Ovary (tissue), 9 donors: ENCODE results near the gene MUC5AC. TPM values are rescaled to one million over a fixed set of nuclear protein-coding genes. Genes with fewer than 3 reads are reported as not detected.
A peak's percentile ranks its signal among the peaks of the same experiment; 100 is the strongest.

ENCODE experiments used
- DNase-seq, 5 donors: peaks; one replicate each; pipeline ENCODE4 v3.0.0-alpha.2; 2019 to 2020
- H3K27ac ChIP-seq, 2 donors: fragments of 200-600 bp; one replicate each; pipeline versions ENCODE4 v1.5.1 to v1.8.0; 2019 to 2022
- H3K27me3 ChIP-seq: fragments of 200-600 bp; one replicate; pipeline ENCODE4 v1.8.0; 2022
- H3K36me3 ChIP-seq: fragments of 200-600 bp; sonication (generic); one replicate; pipeline ENCODE4 v1.5.1; 2019
- H3K4me1 ChIP-seq: one replicate; pipeline ENCODE4 v1.8.1; 2013; ENCODE audit warnings: mild to moderate bottlenecking, moderate library complexity; ENCODE audit not compliant: insufficient read depth
- H3K4me3 ChIP-seq: fragments of 200-600 bp; sonication (generic); one replicate; pipeline ENCODE4 v1.5.1; 2017
- H3K9me3 ChIP-seq, 2 donors: fragments of 200-600 bp in 1 of 2; sonication (generic) in 1 of 2; one replicate each; pipeline versions ENCODE4 v1.5.1 to v1.8.1; 2013 to 2019; ENCODE audit warnings: mild to moderate bottlenecking in 1 of 2, moderate library complexity in 1 of 2
- EP300 ChIP-seq: sonication (generic); formaldehyde crosslinking; IDR thresholded peaks from one replicate; pipeline ENCODE4 v1.6.1; 2017; ENCODE audit warnings: antibody characterized with exemption
- POLR2A ChIP-seq: fragments of 450-650 bp; IDR thresholded peaks from one replicate; pipeline ENCODE4 v1.6.1; 2017; ENCODE audit warnings: antibody characterized with exemption, mild to moderate bottlenecking, moderate library complexity
- WGBS, 3 donors: extraction: QIAGEN DNeasy Blood & Tissue Kit in 1 of 3; methylation state at CpG; one replicate each; pipeline versions ENCODE4 v1.1.5 to v1.1.7; 2013 to 2017; 5-methylcytosine and 5-hydroxymethylcytosine counted together
- intact Hi-C, 4 donors: fragments of 100-400 bp; cut with DNase I; formaldehyde crosslinking; loops; one replicate each; pipeline versions ENCODE4 v1.11.0 to v1.15.1; 2022 to 2023
- polyA plus RNA-seq, 2 donors: library from polyadenylated mRNA; stranded (reverse); fragments of 200-250 nt in 1 of 2; fragments of 350-450 nt in 1 of 2; fragmentation: Illumina TruSeq in 1 of 2; extraction: RNeasy Lipid Tissue Mini Kit (QIAGEN cat#74804) in 1 of 2; gene quantifications; one replicate each; pipeline ENCODE4 v1.2.3, GENCODE V29; 2013 to 2014
- total RNA-seq, 7 donors: library from RNA; depleted of rRNA in 2 of 7; stranded (reverse); fragments of >200 nt in 2 of 7; fragmentation: NEBNext Ultra II Directional in 3 of 7; extraction: Animal tissue kit (Norgen Biotek cat#: 25700) in 3 of 7; gene quantifications; one replicate each; pipeline versions ENCODE4 v1.1.0 to v1.2.4, GENCODE V29; 2016 to 2023
- TF ChIP-seq, protein P1 (sequence below), 3 donors: fragments of 450-650 bp in 2 of 3; fragments of 200-600 bp in 1 of 3; IDR thresholded peaks; one replicate each; pipeline versions ENCODE4 v1.5.1 to v1.8.0; 2016 to 2022; ENCODE audit warnings: antibody characterized with exemption in 3 of 3, mild to moderate bottlenecking in 1 of 3
- donor health status: DM: no; HTN: no; CAD: no; lungs with moderate emphysema.
- donor health status: DM: no; HTN: no; CAD: no.
- donor health status: Bipolar disorder and iron deficiency.
- donor health status: DM: yes; HTN: yes; CAD: no.
- donor health status: DM: no; HTN: no; CAD: no.
- donor health status: DM: yes; HTN: yes; CAD: no.

The MUC5AC gene
- total and polyA plus RNA-seq, 9 donors, result 0.03 TPM; not detected in 8

DNA sequence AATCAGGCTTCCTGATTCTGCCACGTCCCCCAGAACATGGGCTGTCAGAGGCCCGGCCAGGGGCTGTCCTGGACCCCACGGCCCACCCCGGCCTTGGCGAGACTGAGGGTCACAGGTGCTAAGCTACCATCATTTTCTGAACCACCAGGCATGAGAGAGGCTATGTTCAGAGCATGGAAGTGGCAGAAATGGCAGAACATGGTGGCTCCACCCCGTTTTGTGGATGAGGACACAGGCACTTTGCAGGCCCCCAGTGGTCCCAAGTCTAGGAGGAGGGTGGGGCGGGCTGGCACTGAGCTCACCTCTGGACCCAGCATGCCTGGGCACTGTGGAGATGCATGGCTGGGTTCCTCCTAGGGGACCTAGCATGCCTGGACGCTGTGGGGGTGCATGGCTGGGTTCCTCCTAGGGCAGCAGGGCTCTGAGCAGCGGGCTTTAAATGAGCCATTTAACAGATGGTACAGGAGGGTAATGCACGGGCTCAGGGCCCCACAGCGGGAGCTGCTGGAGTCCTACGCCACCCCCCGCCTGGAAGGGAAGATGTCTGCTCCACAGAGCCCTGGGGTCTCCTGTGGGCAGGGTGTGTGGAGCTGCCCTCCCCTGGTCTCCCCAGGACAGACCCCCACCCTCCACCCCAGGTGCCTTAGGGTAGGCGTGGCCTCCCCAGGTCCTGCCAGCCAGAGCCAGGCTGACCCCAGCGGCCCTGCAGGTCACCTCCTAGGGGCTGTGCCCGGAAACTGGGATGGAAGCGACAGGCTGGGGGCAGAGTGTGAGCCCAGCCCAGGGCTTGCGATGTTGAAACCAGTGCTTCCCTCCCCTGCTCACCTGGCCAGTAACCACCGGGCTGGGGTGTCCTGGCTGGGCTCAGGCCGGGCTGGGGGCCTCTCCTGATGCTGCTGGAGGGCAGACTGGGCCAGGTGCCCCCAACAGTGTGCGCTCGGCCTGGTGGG, 6.1 kb upstream of the MUC5AC start:
- intact Hi-C loops, result no loop called here
- no peak overlapping the region for H3K27ac ChIP-seq
- DNase-seq, result peak in 2 of 5 donors; percentile 9 to 16
- no peaks in the 10 kb centered on the region for H3K4me1 ChIP-seq
- no peaks in the 10 kb centered on the region for H3K27me3 ChIP-seq
- no peaks in the 10 kb centered on the region for H3K9me3 ChIP-seq
- TF ChIP-seq POLR2A (no peak), EP300 (no peak)
- TF ChIP-seq, protein P1, sequence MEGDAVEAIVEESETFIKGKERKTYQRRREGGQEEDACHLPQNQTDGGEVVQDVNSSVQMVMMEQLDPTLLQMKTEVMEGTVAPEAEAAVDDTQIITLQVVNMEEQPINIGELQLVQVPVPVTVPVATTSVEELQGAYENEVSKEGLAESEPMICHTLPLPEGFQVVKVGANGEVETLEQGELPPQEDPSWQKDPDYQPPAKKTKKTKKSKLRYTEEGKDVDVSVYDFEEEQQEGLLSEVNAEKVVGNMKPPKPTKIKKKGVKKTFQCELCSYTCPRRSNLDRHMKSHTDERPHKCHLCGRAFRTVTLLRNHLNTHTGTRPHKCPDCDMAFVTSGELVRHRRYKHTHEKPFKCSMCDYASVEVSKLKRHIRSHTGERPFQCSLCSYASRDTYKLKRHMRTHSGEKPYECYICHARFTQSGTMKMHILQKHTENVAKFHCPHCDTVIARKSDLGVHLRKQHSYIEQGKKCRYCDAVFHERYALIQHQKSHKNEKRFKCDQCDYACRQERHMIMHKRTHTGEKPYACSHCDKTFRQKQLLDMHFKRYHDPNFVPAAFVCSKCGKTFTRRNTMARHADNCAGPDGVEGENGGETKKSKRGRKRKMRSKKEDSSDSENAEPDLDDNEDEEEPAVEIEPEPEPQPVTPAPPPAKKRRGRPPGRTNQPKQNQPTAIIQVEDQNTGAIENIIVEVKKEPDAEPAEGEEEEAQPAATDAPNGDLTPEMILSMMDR (IDR thresholded peaks at IDR 0.05), result no peak
- no peaks in the 10 kb centered on the region for H3K36me3 ChIP-seq
- H3K4me3 ChIP-seq, result no peak overlapping the region
- 68 to 77% (median 68%) methylated on average over 21 to 22 of the region's 22 CpGs for WGBS, 3 donors

DNA sequence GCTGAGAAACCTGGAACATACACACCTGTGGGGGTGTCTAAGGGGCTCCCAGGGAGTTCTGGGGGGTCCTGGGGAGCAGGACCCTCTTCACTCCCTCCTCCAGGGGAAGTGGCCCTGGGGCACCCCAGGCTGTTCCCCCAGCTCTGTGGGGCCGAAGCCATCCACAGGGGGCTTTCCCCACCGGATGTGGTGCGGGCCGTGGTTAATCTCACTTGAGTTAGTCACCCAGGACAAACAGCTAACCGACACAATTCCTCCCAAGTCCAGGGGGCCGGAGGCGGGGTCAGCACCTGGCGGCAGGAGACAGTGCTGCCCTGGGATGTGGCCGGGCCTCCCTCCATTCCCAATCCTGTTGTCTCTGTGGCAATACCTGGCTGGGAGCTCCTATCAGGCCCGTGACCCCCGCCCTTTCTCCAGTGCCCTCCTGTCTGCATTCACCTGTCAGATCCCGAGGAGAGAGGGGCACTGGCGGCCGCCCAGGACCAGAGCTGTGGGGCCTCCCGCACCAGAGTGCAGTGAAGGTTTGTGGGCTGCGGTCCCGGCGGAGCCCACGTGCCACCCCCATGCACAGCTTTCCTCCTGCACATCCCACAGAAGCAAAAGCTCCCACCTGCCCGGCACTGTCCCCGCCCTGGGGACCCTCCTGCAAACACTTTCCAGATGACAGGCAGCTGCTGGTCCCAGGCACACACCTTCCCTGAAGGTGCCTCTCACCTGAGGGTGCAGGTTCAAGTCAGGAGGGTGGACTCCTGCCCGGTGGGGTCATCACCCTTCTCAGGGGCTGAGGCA, 5.2 kb upstream of the MUC5AC start:
- intact Hi-C loops, result no loop called here
- H3K27ac ChIP-seq, result no peak overlapping the region
- H3K27me3 ChIP-seq, result no peaks in the 10 kb centered on the region
- H3K4me1 ChIP-seq, result no peaks in the 10 kb centered on the region
- TF ChIP-seq, protein P1 (IDR thresholded peaks at IDR 0.05), result no peak
- TF ChIP-seq EP300, result no peak
- no peak for TF ChIP-seq POLR2A
- 50 to 55% (median 51%) methylated on average over 21 to 22 of the region's 22 CpGs for WGBS, 3 donors
- no peak overlapping the region for H3K4me3 ChIP-seq
- no peaks in the 10 kb centered on the region for H3K9me3 ChIP-seq
- H3K36me3 ChIP-seq, result no peaks in the 10 kb centered on the region
- peak in 2 of 5 donors; percentile 7 to 28 for DNase-seq

- Histone ChIP-seq H3K36me3 (no peaks in the 10 kb centered on the region), H3K9me3 (no peaks in the 10 kb centered on the region), H3K4me1 (no peaks in the 10 kb centered on the region), H3K27ac (no peak overlapping the region), H3K27me3 (no peaks in the 10 kb centered on the region), H3K4me3 (no peak overlapping the region)
- intact Hi-C loops, result no loop called here
- WGBS, 3 donors, result 78 to 82% (median 82%) methylated on average over 27 to 28 of the region's 28 CpGs
- peak in 2 of 5 donors; percentile 5 to 28 for DNase-seq
- no peak for TF ChIP-seq EP300
- no peak for TF ChIP-seq POLR2A
- TF ChIP-seq, protein P1 (IDR thresholded peaks at IDR 0.05), result no peak
Observed at GRCh38 chr11:1153105-1153950, 4.4 kb upstream of the MUC5AC start.
